HEK293T (cell line): ENCODE measurements around the gene LRRC3C.

Experiments used
- BHLHE40 ChIP-seq: fragments of 450-650 bp; IDR thresholded peaks from 2 replicates; pipeline ENCODE4 v1.6.1; 2016; ENCODE audit warnings: mild to moderate bottlenecking, moderate library complexity, borderline replicate concordance
- CTBP1 ChIP-seq: fragments of 450-650 bp; IDR thresholded peaks from 2 replicates; pipeline ENCODE4 v1.6.1; 2016; ENCODE audit warnings: borderline replicate concordance
- FOXM1 ChIP-seq: fragments of 450-650 bp; IDR thresholded peaks from 2 replicates; pipeline ENCODE4 v1.6.1; 2017; ENCODE audit warnings: mild to moderate bottlenecking, borderline replicate concordance
- L3MBTL2 ChIP-seq: fragments of 450-650 bp; conservative IDR thresholded peaks from 2 replicates; pipeline ENCODE4 v1.6.1; 2016; ENCODE audit warnings: mild to moderate bottlenecking
- SP1 ChIP-seq: fragments of 450-650 bp; IDR thresholded peaks from 2 replicates; pipeline ENCODE4 v1.6.1; 2017
- TARDBP ChIP-seq: fragments of 450-650 bp; IDR thresholded peaks from 2 replicates; pipeline ENCODE4 v1.6.1; 2016

- TF ChIP-seq TARDBP (no peak), CTBP1 (no peak), L3MBTL2 (no peak), BHLHE40 (no peak), FOXM1 (no peak), SP1 (no peak)
These were observed 37.6 kb downstream of the LRRC3C start for GRCh38 chr17:39965017-39965699.
